ENCODE data around the gene C21orf91. TPM values are rescaled to one million over a fixed set of nuclear protein-coding genes. Genes with fewer than 3 reads are reported as not detected.

Gene C21orf91
- total RNA-seq, 2 donors from 2014 or later, result 10.2 to 22.9 TPM

- Histone ChIP-seq H3K27me3 (replicated peaks; ENCODE audit: insufficient read depth) (no peaks in the 10 kb centered on the region), H3K4me1 (replicated peaks) (peaks cover 4% of the 10 kb centered on the region), H3K36me3 (no peaks in the 10 kb centered on the region), H3K9me3 (no peaks in the 10 kb centered on the region), H3K27ac (no peak overlapping the region), H3K4me3 (no peak overlapping the region)
- intact Hi-C loops (cut with DNase I), result no loop called here
- no peak for TF ChIP-seq POLR2A (IDR thresholded peaks at IDR 0.05)
- TF ChIP-seq CTCF (IDR thresholded peaks at IDR 0.05), result no peak
- no peak for TF ChIP-seq POLR2AphosphoS5 (IDR thresholded peaks at IDR 0.05)
- 92% methylated on average over 6 of the region's 6 CpGs for WGBS
- no peak for DNase-seq (ENCODE audit: low spot score)
Measured at GRCh38 chr21:17795146-17796036, 23.8 kb downstream of the C21orf91 start.

- H3K27me3 ChIP-seq (replicated peaks; ENCODE audit: insufficient read depth), result no peaks in the 10 kb centered on the region
- no peaks in the 10 kb centered on the region for H3K9me3 ChIP-seq
- DNase-seq (ENCODE audit: low spot score), result no peak
- TF ChIP-seq POLR2A (IDR thresholded peaks at IDR 0.05) (no peak), POLR2AphosphoS5 (IDR thresholded peaks at IDR 0.05) (no peak), CTCF (IDR thresholded peaks at IDR 0.05) (no peak)
- no peak overlapping the region for H3K27ac ChIP-seq
- H3K4me1 ChIP-seq (replicated peaks), result peaks cover 4% of the 10 kb centered on the region
- intact Hi-C loops (cut with DNase I), result no loop called here
- H3K4me3 ChIP-seq, result no peak overlapping the region
- H3K36me3 ChIP-seq, result no peaks in the 10 kb centered on the region
- WGBS, result 86% methylated on average over 4 of the region's 4 CpGs
Measured at GRCh38 chr21:17794518-17795145, 24.5 kb downstream of the C21orf91 start.

- peak overlapping the region in 1 of 2 donors; percentile 5 for H3K4me3 ChIP-seq
- DNase-seq (ENCODE audit: low spot score), result no peak
- peaks cover 4% of the 10 kb centered on the region for H3K4me1 ChIP-seq (replicated peaks)
- no peak for TF ChIP-seq CTCF (IDR thresholded peaks at IDR 0.05)
- TF ChIP-seq POLR2AphosphoS5 (IDR thresholded peaks at IDR 0.05), result no peak
- TF ChIP-seq POLR2A (IDR thresholded peaks at IDR 0.05), result no peak
- no peaks in the 10 kb centered on the region for H3K36me3 ChIP-seq
- intact Hi-C loops (cut with DNase I), result no loop called here
- 66% methylated on average over 9 of the region's 9 CpGs for WGBS
- H3K27ac ChIP-seq, result peak overlapping the region in 1 of 2 donors; percentile 32
- H3K27me3 ChIP-seq (replicated peaks; ENCODE audit: insufficient read depth), result no peaks in the 10 kb centered on the region
- no peaks in the 10 kb centered on the region for H3K9me3 ChIP-seq
Measured at GRCh38 chr21:17793246-17794123, 25.7 kb downstream of the C21orf91 start.

- intact Hi-C loops (cut with DNase I), result no loop called here
Measured at GRCh38 chr21:17789656-17790055, 29.5 kb downstream of the C21orf91 start.

More at GRCh38 chr21:17789656-17790055, 29.5 kb downstream of the C21orf91 start:
- 73% methylated on average over 3 of the region's 3 CpGs for WGBS
- DNase-seq (ENCODE audit: low spot score), result no peak
- no peak overlapping the region for H3K4me3 ChIP-seq
- H3K4me1 ChIP-seq (replicated peaks), result peaks cover 4% of the 10 kb centered on the region
- no peaks in the 10 kb centered on the region for H3K36me3 ChIP-seq
- no peak overlapping the region for H3K27ac ChIP-seq
- no peaks in the 10 kb centered on the region for H3K27me3 ChIP-seq (replicated peaks; ENCODE audit: insufficient read depth)
- TF ChIP-seq POLR2AphosphoS5 (IDR thresholded peaks at IDR 0.05), result no peak
- no peak for TF ChIP-seq CTCF (IDR thresholded peaks at IDR 0.05)
- TF ChIP-seq POLR2A (IDR thresholded peaks at IDR 0.05), result no peak
- H3K9me3 ChIP-seq, result no peaks in the 10 kb centered on the region

Measured in prostate gland (tissue), 2 donors.